ENCODE measurements around the gene ZNF710. TPM values are rescaled to one million over a fixed set of nuclear protein-coding genes. Genes with fewer than 3 reads are reported as not detected.

The ZNF710 gene
- total RNA-seq, 1 donor from 2014 or later: 3.5 TPM

- no peaks in the 10 kb centered on the region for H3K4me1 ChIP-seq
- no peak overlapping the region for H3K27ac ChIP-seq
- no peak overlapping the region for H3K4me3 ChIP-seq
- H3K9me3 ChIP-seq: no peaks in the 10 kb centered on the region
- peaks cover 25 to 45% of the 10 kb centered on the region in 2 donors for H3K36me3 ChIP-seq
- TF ChIP-seq CTCF (IDR thresholded peaks at IDR 0.05): no peak
- H3K27me3 ChIP-seq: no peaks in the 10 kb centered on the region
- intact Hi-C loops (cut with DNase I): loop anchor here (5.0 kb wide), 1 partner anchor 325 kb away; no protein-coding TSS in a partner anchor
- DNase-seq (ENCODE audit: low spot score in 2 of 2): no peak
Measured at GRCh38 chr15:90087454-90088154, 86.5 kb downstream of the ZNF710 start.

- intact Hi-C loops (cut with DNase I): no loop called here
- no peak overlapping the region for H3K27ac ChIP-seq
- H3K4me3 ChIP-seq: no peak overlapping the region
- TF ChIP-seq CTCF (IDR thresholded peaks at IDR 0.05): no peak
- H3K9me3 ChIP-seq: no peaks in the 10 kb centered on the region
- no peak for DNase-seq (ENCODE audit: low spot score in 2 of 2)
- H3K27me3 ChIP-seq: no peaks in the 10 kb centered on the region
- H3K4me1 ChIP-seq: no peaks in the 10 kb centered on the region
- H3K36me3 ChIP-seq: peaks cover 5 to 26% of the 10 kb centered on the region in 2 donors
Measured at GRCh38 chr15:90090226-90090848, 89.2 kb downstream of the ZNF710 start.

- Histone ChIP-seq H3K27ac (no peak overlapping the region), H3K9me3 (no peaks in the 10 kb centered on the region), H3K4me3 (no peak overlapping the region), H3K36me3 (peaks cover 4 to 19% of the 10 kb centered on the region in 2 donors), H3K27me3 (no peaks in the 10 kb centered on the region), H3K4me1 (no peaks in the 10 kb centered on the region)
- intact Hi-C loops (cut with DNase I): no loop called here
- DNase-seq (ENCODE audit: low spot score in 2 of 2): no peak
- no peak for TF ChIP-seq CTCF (IDR thresholded peaks at IDR 0.05)
Measured at GRCh38 chr15:90091156-90091931, 90.2 kb downstream of the ZNF710 start.

- H3K27me3 ChIP-seq: no peaks in the 10 kb centered on the region
- H3K4me1 ChIP-seq: peaks cover 5 to 16% of the 10 kb centered on the region in 2 donors
Measured at GRCh38 chr15:90095521-90095959, 94.4 kb downstream of the ZNF710 start.

More at GRCh38 chr15:90095521-90095959, 94.4 kb downstream of the ZNF710 start:
- Histone ChIP-seq H3K4me3 (no peak overlapping the region), H3K9me3 (no peaks in the 10 kb centered on the region), H3K36me3 (peaks cover 0 to 4% of the 10 kb centered on the region in 2 donors), H3K27ac (no peak overlapping the region)
- TF ChIP-seq CTCF (IDR thresholded peaks at IDR 0.05): no peak
- peak in 1 of 2 donors; percentile 60 for DNase-seq (ENCODE audit: low spot score in 2 of 2)
- intact Hi-C loops (cut with DNase I): no loop called here

Measured in ascending aorta (tissue), 2 donors.